H9 (cell line): Measurements from ENCODE around the gene PROM1. TPM values are rescaled to one million over a fixed set of nuclear protein-coding genes. Genes with fewer than 3 reads are reported as not detected.

Source experiments
- DNase-seq: peaks from one replicate; pipeline ENCODE4 v3.0.0-alpha.2; 2017
- H2AFZ ChIP-seq: one replicate; pipeline ENCODE4 v1.6.1; 2013; ENCODE audit warnings: mild to moderate bottlenecking, low read length, control low read depth, moderate library complexity
- H2AK5ac ChIP-seq: 2 replicates; pipeline ENCODE4 v1.6.1; 2013; ENCODE audit warnings: low read length, control low read depth, mixed read lengths; ENCODE audit not compliant: insufficient read length
- H2BK120ac ChIP-seq: one replicate; pipeline ENCODE4 v1.6.1; 2013; ENCODE audit warnings: low read depth, mild to moderate bottlenecking, low read length, control low read depth, inconsistent platforms; ENCODE audit not compliant: poor library complexity, severe bottlenecking
- H2BK12ac ChIP-seq: 2 replicates; pipeline ENCODE4 v1.6.1; 2013; ENCODE audit warnings: low read length, control low read depth, mixed read lengths, low read depth; ENCODE audit not compliant: insufficient read length
- H2BK15ac ChIP-seq: 2 replicates; pipeline ENCODE4 v1.6.1; 2013; ENCODE audit warnings: low read depth, low read length, control low read depth
- H2BK20ac ChIP-seq: one replicate; pipeline ENCODE4 v1.6.1; 2013; ENCODE audit warnings: low read depth, mild to moderate bottlenecking, low read length, control low read depth, inconsistent platforms; ENCODE audit not compliant: poor library complexity, severe bottlenecking
- H2BK5ac ChIP-seq: 2 replicates; pipeline ENCODE4 v1.6.1; 2013; ENCODE audit warnings: low read length, control low read depth, mixed read lengths; ENCODE audit not compliant: insufficient read length
- H3K14ac ChIP-seq: 2 replicates; pipeline ENCODE4 v1.6.1; 2013; ENCODE audit warnings: low read length, control low read depth; ENCODE audit not compliant: insufficient read depth
- H3K18ac ChIP-seq: 2 replicates; pipeline ENCODE4 v1.6.1; 2013; ENCODE audit warnings: low read depth, mild to moderate bottlenecking, mixed read lengths, low read length, control low read depth; ENCODE audit not compliant: insufficient read length
- H3K23ac ChIP-seq: 2 replicates; pipeline ENCODE4 v1.6.1; 2013; ENCODE audit warnings: low read length, control low read depth, mixed read lengths, low read depth; ENCODE audit not compliant: insufficient read length
- H3K23me2 ChIP-seq: 2 replicates; pipeline ENCODE4 v1.6.1; 2013; ENCODE audit warnings: low read depth, mild to moderate bottlenecking, mixed read lengths, low read length, control low read depth; ENCODE audit not compliant: insufficient read length, poor library complexity, severe bottlenecking
- H3K27ac ChIP-seq: 2 replicates; pipeline ENCODE4 v1.5.1; 2013; ENCODE audit warnings: low read length, control low read depth, mixed read lengths, low read depth; ENCODE audit not compliant: insufficient read length
- H3K27me3 ChIP-seq: 2 replicates; pipeline ENCODE4 v1.6.1; 2013; ENCODE audit warnings: low read length, control low read depth, inconsistent platforms; ENCODE audit not compliant: insufficient read depth
- H3K4ac ChIP-seq: 2 replicates; pipeline ENCODE4 v1.6.1; 2013; ENCODE audit warnings: low read depth, mild to moderate bottlenecking, control low read depth, inconsistent platforms, low read length, moderate library complexity
- H3K4me1 ChIP-seq: 2 replicates; pipeline ENCODE4 v1.6.1; 2013; ENCODE audit warnings: low read length, control low read depth, inconsistent platforms; ENCODE audit not compliant: insufficient read depth
- H3K4me2 ChIP-seq: 2 replicates; pipeline ENCODE4 v1.6.1; 2013; ENCODE audit warnings: low read length, control low read depth, mixed read lengths; ENCODE audit not compliant: insufficient read length, insufficient read depth
- H3K56ac ChIP-seq: 2 replicates; pipeline ENCODE4 v1.6.1; 2013; ENCODE audit warnings: low read depth, mild to moderate bottlenecking, mixed read lengths, low read length, control low read depth; ENCODE audit not compliant: insufficient read length
- H3K79me1 ChIP-seq: 2 replicates; pipeline ENCODE4 v1.6.1; 2013; ENCODE audit warnings: low read depth, mild to moderate bottlenecking, moderate library complexity, low read length, control low read depth, inconsistent platforms; ENCODE audit not compliant: insufficient read depth, poor library complexity, severe bottlenecking
- H3K79me2 ChIP-seq: 2 replicates; pipeline ENCODE4 v1.6.1; 2013; ENCODE audit warnings: low read length, control low read depth, inconsistent platforms; ENCODE audit not compliant: insufficient read depth
- H3K9ac ChIP-seq: 2 replicates; pipeline ENCODE4 v1.6.1; 2013; ENCODE audit warnings: low read length, control low read depth, mixed read lengths; ENCODE audit not compliant: insufficient read length; ENCODE audit errors: extremely low read depth
- H3K9me3 ChIP-seq: one replicate; pipeline ENCODE4 v1.6.1; 2013; ENCODE audit warnings: low read depth, low read length, inconsistent platforms; ENCODE audit not compliant: control insufficient read depth
- H3T11ph ChIP-seq: one replicate; pipeline ENCODE4 v1.6.1; 2013; ENCODE audit warnings: mild to moderate bottlenecking, low read length, control low read depth, inconsistent platforms
- H4K20me1 ChIP-seq: one replicate; pipeline ENCODE4 v1.6.1; 2013; ENCODE audit not compliant: control insufficient read depth, insufficient read length, insufficient read depth
- H4K5ac ChIP-seq: 2 replicates; pipeline ENCODE4 v1.6.1; 2013; ENCODE audit warnings: low read depth, mild to moderate bottlenecking, mixed read lengths, low read length, control low read depth; ENCODE audit not compliant: insufficient read length
- H4K8ac ChIP-seq: replicated peaks from 2 replicates; pipeline ENCODE4 v1.6.1; 2013; ENCODE audit warnings: low read length, control low read depth, mixed read lengths, low read depth; ENCODE audit not compliant: insufficient read length
- H4K91ac ChIP-seq: 2 replicates; pipeline ENCODE4 v1.6.1; 2013; ENCODE audit warnings: low read depth, mild to moderate bottlenecking, moderate library complexity, mixed read lengths, low read length, control low read depth; ENCODE audit not compliant: insufficient read length
- H3K27ac Mint-ChIP-seq, 3 experiments: 2 replicates in 2 of 3; 3 replicates in 1 of 3; pipeline ENCODE4 v1.8.0; 2020 to 2021; ENCODE audit warnings: mixed read lengths in 3 of 3, mild to moderate bottlenecking in 1 of 3, moderate library complexity in 1 of 3
- H3K27me3 Mint-ChIP-seq: 2 replicates; pipeline ENCODE4 v1.8.0; 2021; ENCODE audit warnings: low read depth, mild to moderate bottlenecking, moderate library complexity, mixed read lengths
- H3K36me3 Mint-ChIP-seq, 3 experiments: 2 replicates in 2 of 3; 3 replicates in 1 of 3; pipeline ENCODE4 v1.8.0; 2020 to 2021; ENCODE audit warnings: low read depth in 3 of 3, mixed read lengths in 3 of 3; ENCODE audit not compliant: insufficient read depth in 1 of 3
- H3K4me1 Mint-ChIP-seq, 2 experiments: 2 replicates each; pipeline ENCODE4 v1.8.0; 2020; ENCODE audit warnings: mixed read lengths in 2 of 2
- H3K4me3 Mint-ChIP-seq, 2 experiments: 2 replicates in 1 of 2; 3 replicates in 1 of 2; pipeline ENCODE4 v1.8.0; 2020 to 2021; ENCODE audit warnings: mild to moderate bottlenecking in 2 of 2, mixed read lengths in 2 of 2, moderate library complexity in 1 of 2
- H3K9me3 Mint-ChIP-seq, 2 experiments: 2 replicates in 1 of 2; 3 replicates in 1 of 2; pipeline ENCODE4 v1.8.0; 2020; ENCODE audit warnings: mild to moderate bottlenecking in 2 of 2, mixed read lengths in 2 of 2, moderate library complexity in 1 of 2
- CTCF ChIP-seq: fragments of 200-600 bp; sonication (generic); conservative IDR thresholded peaks from 3 replicates; pipeline ENCODE4 v1.8.0; 2021; ENCODE audit warnings: antibody characterized with exemption, mild to moderate bottlenecking
- WGBS: extraction: QIAGEN DNeasy Blood & Tissue Kit; methylation state at CpG from one replicate; pipeline ENCODE4 v1.1.7; 2013; ENCODE audit warnings: missing lambda C conversion rate, low lambda C conversion rate, mixed read lengths; ENCODE audit not compliant: insufficient read length; ENCODE audit errors: extremely low coverage; 5-methylcytosine and 5-hydroxymethylcytosine counted together
- total RNA-seq: library from RNA; stranded (reverse); gene quantifications from 2 replicates; pipeline ENCODE4 v1.2.1, GENCODE V29; 2021

The PROM1 gene
- total RNA-seq, 1 experiment from 2014 or later: 98.3 TPM

DNA sequence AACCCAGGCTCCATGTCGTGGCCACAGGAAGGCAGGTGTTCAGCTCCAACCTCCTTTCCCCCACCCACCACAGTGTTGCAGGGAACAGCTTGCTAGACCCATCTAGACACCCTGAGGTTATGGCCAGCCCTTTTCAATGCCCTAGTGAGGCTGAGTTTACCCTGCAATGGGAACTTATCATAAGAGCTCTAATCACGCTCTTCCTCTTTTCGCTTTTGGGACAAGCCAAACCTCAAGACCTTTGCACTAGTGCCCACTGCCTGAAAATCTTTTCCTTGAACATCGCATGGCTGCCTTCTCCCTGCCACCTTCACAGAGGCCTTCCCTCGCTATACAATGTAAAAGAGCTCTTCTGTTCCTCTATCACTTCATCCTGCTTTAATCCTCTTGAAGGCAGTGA is 118.5 kb downstream of the PROM1 start:
- Histone ChIP-seq H2AFZ (no peak overlapping the region), H3K27me3 (no peaks in the 10 kb centered on the region), H3K9me3 (no peaks in the 10 kb centered on the region), H4K8ac (no peak overlapping the region), H2AK5ac (no peak overlapping the region), H3K4me2 (no peak overlapping the region), H3K9ac (no peak overlapping the region), H3K79me1 (no peaks in the 10 kb centered on the region), H2BK12ac (no peak overlapping the region), H3K79me2 (no peaks in the 10 kb centered on the region), H2BK120ac (no peak overlapping the region), H2BK20ac (no peak overlapping the region), H3K27ac (no peak overlapping the region), H3K23me2 (no peaks in the 10 kb centered on the region), H3K23ac (no peak overlapping the region), H3K4me1 (no peaks in the 10 kb centered on the region; the same call in 1 of the 2 replicates), H3K18ac (peak overlapping the region; percentile 6), H3K14ac (no peak overlapping the region), H2BK5ac (no peak overlapping the region), H4K5ac (no peak overlapping the region), H2BK15ac (no peak overlapping the region), H3K4ac (no peak overlapping the region), H4K91ac (no peak overlapping the region), H3T11ph (no peak overlapping the region), H4K20me1 (no peaks in the 10 kb centered on the region), H3K56ac (no peak overlapping the region)
- Mint-ChIP-seq H3K4me3 (no peak overlapping the region), H3K36me3 (peaks cover 19 to 33% (median 27%) of the 10 kb centered on the region in 3 experiments), H3K27me3 (no peaks in the 10 kb centered on the region; the same call in none of the 2 replicates), H3K9me3 (peaks cover 4 to 11% of the 10 kb centered on the region in 2 experiments; a peak in 3 of 5 replicates), H3K4me1 (peaks cover 3 to 4% of the 10 kb centered on the region in 2 experiments; a peak in 3 of 4 replicates), H3K27ac (no peak overlapping the region)
- no CpG with 5 or more reads among the region's 5 CpGs for WGBS
- no peak for DNase-seq
- no peak for TF ChIP-seq CTCF
